ENCODE measurements around the gene ECI2.
"Not testable (repeated sequence)": the region's sequence is repeated elsewhere in the genome, so short reads cannot be mapped to it uniquely, and the experiment has no call there.

ECI2 gene

DNA sequence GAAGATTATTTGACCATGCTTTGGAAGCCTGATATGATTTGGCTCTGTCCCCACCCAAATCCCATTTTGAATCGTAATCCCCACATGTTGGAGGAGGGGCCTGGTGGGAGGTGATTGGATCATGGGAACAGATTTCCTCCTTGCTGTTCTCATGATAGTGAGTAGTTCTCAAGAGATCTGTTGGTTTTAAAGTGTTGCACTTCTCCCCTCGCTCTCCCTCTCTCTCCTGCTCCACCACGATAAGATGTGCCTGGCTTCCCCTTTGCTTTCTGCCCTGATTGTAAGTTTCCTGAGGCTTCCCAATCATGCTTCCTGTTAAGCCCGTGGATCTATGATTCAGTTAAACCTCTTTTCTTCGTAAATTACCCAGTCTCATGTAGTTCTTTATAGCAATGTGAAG, 34.7 kb downstream of the ECI2 start:
- no peak for DNase-seq

DNA sequence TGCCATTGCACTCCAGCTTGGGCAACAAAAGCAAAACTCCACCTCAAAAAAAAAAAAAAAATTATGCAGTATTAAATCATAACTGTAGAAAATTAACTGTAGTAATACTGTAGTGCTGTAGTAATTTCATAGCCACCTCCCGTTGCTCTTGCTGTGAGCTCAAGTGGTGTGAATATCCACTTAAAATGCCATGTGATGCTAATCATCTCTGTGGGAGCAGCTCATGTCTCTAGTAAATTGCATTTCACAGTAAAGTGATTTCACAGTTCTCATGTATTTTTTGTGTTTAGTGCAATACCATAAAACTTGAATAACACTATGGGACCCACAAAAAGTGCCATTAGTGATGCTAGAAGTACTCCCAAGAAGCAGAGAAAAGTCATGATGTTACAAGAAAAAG, 42.1 kb downstream of the ECI2 start:
- no peak for DNase-seq

DNA sequence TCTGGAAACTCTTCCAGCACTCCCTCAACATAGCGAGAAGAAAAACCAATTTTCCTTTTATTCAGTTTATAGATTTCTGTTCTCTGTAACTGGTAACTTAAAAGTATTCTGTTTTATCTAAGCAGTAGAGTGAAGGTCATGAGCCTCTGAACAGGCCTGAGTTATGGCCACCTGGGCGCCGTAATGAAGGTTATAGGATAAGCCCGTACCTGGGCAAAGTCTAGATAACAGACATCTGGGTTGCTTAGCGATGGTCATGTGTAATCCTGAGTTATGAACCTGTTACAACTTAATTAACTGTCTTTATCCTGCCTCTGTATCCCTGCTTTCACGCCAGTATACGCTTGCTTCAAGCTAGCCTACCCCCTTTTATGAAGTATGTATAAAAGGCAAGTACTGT, 43.4 kb downstream of the ECI2 start:
- no peak for DNase-seq

DNA sequence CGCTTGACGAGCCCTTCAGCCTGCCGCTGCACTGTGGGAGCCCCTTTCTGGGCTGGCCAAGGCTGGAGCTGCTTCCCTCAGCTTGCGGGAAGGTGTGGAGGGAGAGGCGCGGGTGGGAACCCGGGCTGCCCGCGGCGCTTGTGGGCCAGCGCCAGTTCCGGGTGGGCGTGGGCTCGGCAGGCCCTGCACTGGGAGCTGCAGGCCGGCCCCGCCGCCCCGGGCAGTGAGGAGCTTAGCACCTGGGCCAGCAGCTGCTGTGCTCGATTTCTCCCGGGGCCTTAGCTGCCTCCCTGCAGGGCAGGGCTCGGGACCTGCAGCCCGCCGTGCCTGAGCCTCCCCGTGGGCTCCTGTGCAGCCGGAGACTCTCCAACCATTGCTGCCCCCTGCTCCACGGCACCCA, 45.3 kb downstream of the ECI2 start:
- not testable (repeated sequence) for DNase-seq

DNA sequence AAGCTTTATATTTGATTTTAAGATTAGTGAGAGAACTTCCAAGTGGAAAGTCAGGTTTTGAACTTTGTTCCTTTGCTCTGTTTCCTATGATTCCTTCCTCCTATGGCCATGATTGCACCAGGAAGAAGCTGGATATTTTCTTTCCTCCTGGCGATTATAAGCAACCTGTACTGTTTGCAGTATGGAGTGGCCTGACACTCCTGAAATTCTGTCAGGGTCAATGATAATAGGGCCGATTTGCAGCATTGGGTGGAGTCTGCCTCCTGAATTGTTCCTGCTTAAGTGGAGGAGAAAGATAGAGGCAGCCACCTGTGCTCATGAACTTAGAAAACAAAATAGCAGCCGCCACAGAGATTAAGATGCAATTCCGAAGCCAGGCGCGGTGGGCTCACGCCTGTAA, 46.7 kb downstream of the ECI2 start:
- DNase-seq, result no peak

DNA sequence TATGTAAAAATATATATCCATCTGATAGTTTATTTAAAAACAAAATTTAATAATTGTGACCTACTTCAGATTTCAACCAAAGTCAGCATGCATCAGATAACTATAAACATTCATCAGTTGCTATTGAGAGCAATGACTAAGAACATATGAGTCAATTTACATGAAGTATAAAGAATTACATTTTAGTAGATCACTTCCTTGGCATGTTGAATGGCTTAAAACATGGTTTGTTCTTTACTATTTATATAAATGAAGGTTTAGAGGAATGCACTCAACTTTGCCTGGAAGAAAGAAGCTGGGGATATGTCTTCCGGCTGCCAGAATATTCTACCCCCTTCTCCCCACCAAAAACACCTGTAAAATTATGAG, 50.1 kb downstream of the ECI2 start:
- no peak for DNase-seq

DNA sequence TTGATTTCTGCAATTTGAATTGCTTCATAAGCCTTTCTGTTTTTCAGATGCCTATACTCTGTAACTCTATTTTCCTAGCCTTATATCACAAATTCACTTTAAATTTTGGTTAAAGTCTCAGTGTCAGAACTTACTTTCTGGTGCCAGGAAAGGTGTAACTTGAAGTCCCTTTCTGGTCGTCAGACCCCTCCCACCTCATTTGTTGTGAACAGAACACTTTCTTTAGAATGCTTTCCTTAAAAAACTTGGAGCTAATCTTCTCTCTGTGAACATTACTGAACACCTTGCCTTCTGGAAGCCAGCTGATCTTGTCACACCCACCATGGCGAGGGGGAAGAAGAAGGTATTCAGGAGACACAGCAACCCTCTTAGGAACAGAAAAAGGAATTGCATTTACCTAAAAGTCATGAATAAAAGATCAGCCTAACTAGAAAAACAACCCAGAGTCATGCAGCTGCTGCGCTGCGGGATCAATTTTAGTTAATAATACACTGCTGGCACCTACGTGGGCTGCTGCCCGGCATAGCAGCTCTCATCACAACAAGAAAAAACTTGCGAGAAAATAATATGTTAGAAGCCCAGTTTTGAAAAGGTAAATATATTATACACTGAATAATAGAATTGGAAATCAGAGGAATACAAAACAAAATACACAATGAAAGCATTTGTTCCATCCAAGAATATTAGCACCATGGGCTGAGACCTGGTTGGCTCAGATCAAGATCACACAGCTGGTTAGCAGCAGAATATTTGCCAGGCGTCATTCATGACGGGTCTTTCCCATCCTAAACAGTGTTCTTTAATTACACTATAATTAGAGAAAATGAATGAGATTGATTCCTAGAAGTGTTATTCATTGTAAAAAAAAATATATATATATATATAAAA, 50.7 kb downstream of the ECI2 start:
- no peak for DNase-seq

DNA sequence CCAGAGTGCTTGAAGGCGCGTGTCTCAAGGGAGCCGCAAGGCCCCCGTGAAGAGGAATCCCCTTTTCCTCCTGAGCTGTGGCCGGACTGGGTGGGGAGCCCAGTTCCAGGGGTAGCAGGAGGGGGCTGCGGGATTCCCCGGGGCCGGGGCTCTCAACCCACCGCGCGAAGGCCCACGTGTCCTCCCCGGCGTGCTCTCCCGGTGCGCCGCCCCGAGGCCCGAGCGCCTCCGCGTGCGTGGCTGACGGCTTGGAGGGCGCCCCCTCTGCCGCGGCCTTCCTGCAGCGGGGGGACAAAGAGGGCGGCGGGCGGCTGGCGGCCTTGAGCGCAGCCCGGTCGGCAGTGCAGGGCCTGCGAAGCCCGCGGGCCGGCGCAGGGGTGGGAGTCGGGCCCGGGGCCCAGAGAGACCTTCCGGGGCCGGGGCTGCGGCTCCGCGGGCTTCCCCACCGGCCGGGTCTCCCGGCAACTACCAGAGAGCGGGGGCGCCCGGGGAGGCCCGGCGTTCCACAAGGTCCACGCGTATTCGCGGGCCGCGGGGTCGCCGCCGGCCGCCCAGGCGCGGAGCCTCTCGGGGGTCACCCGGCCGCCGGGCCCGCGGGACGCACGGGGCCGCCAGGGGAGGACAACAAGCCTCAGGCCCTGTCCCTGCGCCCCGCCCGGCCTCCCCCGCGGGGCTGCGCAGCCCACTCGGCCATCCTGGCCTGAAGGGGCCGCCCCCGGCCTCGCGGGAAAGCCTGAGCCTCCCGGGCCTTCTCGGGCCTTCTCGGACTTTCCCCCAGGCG, 56.5 kb downstream of the ECI2 start, which contains the start of gene FAM217A:
TSS of gene FAM217A (minus strand) at position 447 of the 781 bp plus-strand sequence. CDS start 1,723 bp downstream, outside the sequence.
- no peak for DNase-seq

DNA sequence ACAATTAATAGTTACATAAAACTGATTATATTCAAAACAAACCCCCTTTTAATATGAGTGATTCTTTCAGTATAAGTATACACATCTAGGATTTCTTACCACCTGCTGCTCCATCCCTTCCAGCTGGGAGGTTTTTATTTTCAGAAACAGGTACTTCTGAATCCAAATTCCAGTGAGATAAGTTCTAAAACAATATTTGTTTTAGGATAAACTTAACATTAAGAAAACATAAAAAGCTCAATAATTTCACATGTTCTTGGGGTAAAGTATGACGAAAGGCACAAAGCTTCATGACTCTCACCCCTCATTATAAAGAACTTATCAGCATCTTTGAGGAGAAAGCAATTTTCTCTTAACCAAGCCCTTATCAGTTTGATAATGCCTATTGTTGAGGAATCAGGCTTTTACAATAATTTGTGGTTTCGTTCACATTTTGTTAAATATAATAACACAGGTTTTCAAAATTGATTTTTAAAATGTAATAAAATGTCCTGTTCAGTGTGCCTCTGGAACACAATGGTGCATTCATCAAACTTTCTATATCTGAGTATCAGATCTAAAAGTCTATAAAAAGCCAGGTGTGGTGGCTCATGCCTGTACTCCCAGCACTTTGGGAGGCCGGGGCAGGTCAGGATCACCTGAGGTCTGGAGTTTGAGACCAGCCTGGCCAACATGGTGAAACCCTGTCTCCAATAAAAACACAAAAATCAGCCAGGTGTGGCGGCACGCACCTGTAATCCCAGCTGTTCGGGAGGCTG, 60.7 kb downstream of the ECI2 start:
- DNase-seq, result no peak

DNA sequence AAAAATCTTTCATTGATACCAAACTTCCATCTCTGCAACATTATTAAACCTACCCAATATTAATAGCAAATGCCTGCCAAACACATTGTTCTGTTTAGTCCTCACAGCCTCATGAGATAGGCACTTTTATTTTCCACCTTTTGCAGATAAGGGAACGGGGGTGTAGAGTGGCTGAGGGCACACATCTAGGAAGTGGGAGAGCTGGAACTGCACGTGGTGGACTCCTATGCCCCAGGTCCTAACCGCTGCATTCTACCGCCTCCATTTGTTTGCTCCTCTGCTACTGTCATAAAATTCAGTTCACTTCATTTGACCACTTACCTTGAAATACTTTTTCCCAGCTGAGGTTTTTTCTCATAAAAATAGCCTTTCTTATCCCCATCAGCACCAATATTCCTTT, 64.0 kb downstream of the ECI2 start:
- no peak for DNase-seq

DNA sequence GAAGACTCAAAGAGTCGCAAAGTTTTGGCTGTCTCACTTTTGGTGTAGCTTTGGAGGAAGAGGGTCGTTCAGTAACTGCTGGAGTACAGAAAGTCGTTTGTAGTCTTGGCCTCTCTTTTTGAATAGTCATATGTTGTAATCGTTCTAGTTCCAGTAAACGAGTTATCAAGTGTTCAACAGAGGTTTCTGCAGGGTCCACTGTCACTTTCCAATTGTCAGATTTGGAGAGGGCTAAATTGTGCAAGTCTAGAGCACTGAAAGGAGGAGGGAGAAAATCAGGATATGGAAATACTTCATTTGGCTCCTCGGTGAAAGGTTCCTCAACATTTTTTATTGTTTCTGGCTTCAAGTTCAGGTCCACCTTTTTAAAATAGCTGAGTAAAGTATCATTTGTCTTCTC, 66.2 kb downstream of the ECI2 start:
- DNase-seq, result no peak

DNA sequence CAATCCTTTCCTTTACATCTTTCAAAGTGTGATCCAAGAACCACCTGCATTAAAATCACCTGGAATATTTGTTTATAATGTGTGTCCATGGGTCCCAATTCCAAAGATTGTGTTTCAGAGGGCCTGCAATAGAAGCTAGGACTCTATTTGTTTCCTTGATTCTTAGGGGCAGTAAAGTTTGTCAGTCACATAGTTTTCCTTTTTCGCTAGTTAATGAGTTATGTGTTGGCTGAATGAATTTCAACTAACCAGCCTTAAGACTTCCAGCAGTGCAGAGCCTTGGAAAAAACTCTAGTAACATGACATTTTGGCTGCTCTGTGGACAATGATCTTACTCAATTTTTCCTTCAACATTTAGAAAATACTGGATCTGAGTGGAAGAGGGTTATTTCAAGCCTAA, 67.7 kb downstream of the ECI2 start:
- DNase-seq, result no peak

DNA sequence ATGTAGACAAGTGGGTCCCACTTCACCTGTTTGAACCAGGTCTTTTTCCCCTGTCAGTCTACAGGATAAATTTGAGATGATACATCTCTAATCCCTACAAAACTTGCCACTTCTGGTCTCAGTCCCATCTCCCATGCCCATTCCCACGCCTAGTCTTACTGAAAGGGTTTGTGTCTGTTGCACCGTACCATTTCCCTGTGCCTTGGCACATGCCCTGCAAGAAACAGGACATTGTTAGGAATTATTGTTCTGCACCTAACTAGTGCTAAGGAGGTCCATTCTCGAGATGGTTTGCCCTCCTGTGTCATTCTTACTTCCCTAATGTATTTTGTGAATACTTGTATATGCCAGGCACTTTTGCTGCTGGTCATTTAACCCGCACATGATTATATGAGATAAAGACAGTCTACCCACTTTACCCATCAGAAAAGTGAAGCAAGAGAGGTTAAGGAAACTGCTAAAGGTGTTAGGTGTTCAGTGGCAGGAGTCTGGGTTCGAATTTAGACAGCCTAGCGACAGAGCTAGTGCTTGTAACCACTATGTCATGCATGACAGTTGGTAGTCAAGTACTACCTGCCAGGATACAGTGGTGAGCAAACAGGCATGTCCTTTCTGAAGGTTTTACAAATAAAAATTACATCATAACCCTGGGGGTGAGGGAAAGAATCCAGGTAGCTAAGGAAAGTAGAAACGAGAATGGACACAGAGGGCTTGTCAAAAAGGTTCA, 69.2 kb downstream of the ECI2 start:
- no peak for DNase-seq
